Muscle layer of duodenum (tissue), 2 donors: Measurements from ENCODE around the gene GPR162.
"Not testable (repeated sequence)": the region's sequence is repeated elsewhere in the genome, so short reads cannot be mapped to it uniquely, and the experiment has no call there.

Experiments used
- H3K27ac ChIP-seq: one replicate; pipeline ENCODE4 v1.7.0; 2013; ENCODE audit warnings: mild to moderate bottlenecking, low read length
- H3K27me3 ChIP-seq: one replicate; pipeline ENCODE4 v1.7.0; 2013; ENCODE audit warnings: low read depth, mild to moderate bottlenecking, control low read depth, low read length
- H3K36me3 ChIP-seq, 2 donors: one replicate each; pipeline ENCODE4 v1.7.0; 2013; ENCODE audit warnings: low read length in 2 of 2, control low read depth in 1 of 2, mild to moderate bottlenecking in 1 of 2; ENCODE audit not compliant: insufficient read depth in 2 of 2, control insufficient read depth in 1 of 2
- H3K4me1 ChIP-seq, 2 donors: one replicate each; pipeline ENCODE4 v1.7.0; 2013; ENCODE audit warnings: low read length in 2 of 2, mild to moderate bottlenecking in 2 of 2, control low read depth in 1 of 2, moderate library complexity in 1 of 2; ENCODE audit not compliant: insufficient read depth in 2 of 2, control insufficient read depth in 1 of 2
- H3K4me3 ChIP-seq, 2 donors: one replicate each; pipeline ENCODE4 v1.7.0; 2013; ENCODE audit warnings: low read length in 2 of 2, low read depth in 1 of 2, mild to moderate bottlenecking in 1 of 2
- H3K9me3 ChIP-seq, 2 donors: one replicate each; pipeline ENCODE4 v1.7.0; 2013; ENCODE audit warnings: low read length in 2 of 2, control low read depth in 1 of 2, mild to moderate bottlenecking in 1 of 2; ENCODE audit not compliant: control insufficient read depth in 1 of 2
- donor health status: healthy.

GPR162 gene

GRCh38 chr12:6865307-6865706 lies 43.7 kb downstream of the GPR162 start:
- not testable (repeated sequence) for H3K27me3 ChIP-seq, H3K27ac ChIP-seq, H3K9me3 ChIP-seq, H3K4me3 ChIP-seq
- peaks cover 9 to 27% of the 10 kb centered on the region in 2 donors for H3K4me1 ChIP-seq
- peaks cover 42 to 59% of the 10 kb centered on the region in 2 donors for H3K36me3 ChIP-seq

GRCh38 chr12:6866163-6866919 lies 44.7 kb downstream of the GPR162 start:
- Histone ChIP-seq H3K4me3 (peak overlapping the region; percentile 55 to 81), H3K27me3 (no peaks in the 10 kb centered on the region), H3K36me3 (peaks cover 38 to 58% of the 10 kb centered on the region in 2 donors), H3K27ac (peak overlapping the region; percentile 82), H3K4me1 (peaks cover 10 to 31% of the 10 kb centered on the region in 2 donors), H3K9me3 (no peaks in the 10 kb centered on the region)

DNA sequence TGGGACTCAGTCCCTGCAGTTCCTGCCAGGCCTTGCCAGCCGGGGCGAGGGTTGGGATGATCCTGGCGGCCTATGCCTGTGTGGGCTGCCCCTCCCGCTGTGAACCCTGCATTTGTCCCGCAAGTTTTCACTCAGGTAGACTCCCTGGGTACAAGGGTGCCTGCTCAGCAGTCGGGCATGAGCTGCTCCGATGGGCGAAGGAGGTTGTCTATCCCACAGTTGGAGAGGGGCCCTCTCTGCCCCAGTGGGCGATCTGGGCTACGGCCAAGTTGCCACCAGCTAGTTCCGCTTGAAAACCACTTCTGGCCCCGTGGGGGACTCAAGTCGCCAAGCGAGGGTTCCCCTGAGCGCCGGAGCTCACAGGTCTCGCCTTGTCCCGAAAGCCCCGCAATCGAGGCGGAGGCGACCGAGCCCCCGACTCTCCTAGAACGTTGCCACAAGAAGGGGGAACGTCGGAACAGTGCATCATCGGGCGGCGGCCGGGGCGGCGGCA lies 45.3 kb downstream of the GPR162 start:
- peak overlapping the region; percentile 55 to 81 for H3K4me3 ChIP-seq
- H3K36me3 ChIP-seq, result peaks cover 32 to 52% of the 10 kb centered on the region in 2 donors
- no peaks in the 10 kb centered on the region for H3K9me3 ChIP-seq
- peak overlapping the region; percentile 82 for H3K27ac ChIP-seq
- H3K27me3 ChIP-seq, result no peaks in the 10 kb centered on the region
- peaks cover 16 to 37% of the 10 kb centered on the region in 2 donors for H3K4me1 ChIP-seq

GRCh38 chr12:6867413-6868210 lies 46.0 kb downstream of the GPR162 start, which contains the start of gene TPI1:
TSS of gene TPI1 (plus strand) at chr12:6867531. CDS start at chr12:6867567, 36 bp downstream.
- H3K36me3 ChIP-seq, result peaks cover 25 to 45% of the 10 kb centered on the region in 2 donors
- no peaks in the 10 kb centered on the region for H3K27me3 ChIP-seq
- peak within 1 kb of the TSS; percentile 81 to 84 for H3K4me3 ChIP-seq
- peaks cover 19 to 44% of the 10 kb centered on the region in 2 donors for H3K4me1 ChIP-seq
- peak within 1 kb of the TSS; percentile 93 for H3K27ac ChIP-seq
- H3K9me3 ChIP-seq, result no peaks in the 10 kb centered on the region

- H3K9me3 ChIP-seq, result no peaks in the 10 kb centered on the region
- peak overlapping the region; percentile 81 to 84 for H3K4me3 ChIP-seq
- H3K27ac ChIP-seq, result peak overlapping the region; percentile 93
- H3K4me1 ChIP-seq, result peaks cover 19 to 45% of the 10 kb centered on the region in 2 donors
- no peaks in the 10 kb centered on the region for H3K27me3 ChIP-seq
- H3K36me3 ChIP-seq, result peaks cover 19 to 37% of the 10 kb centered on the region in 2 donors
Measured at GRCh38 chr12:6868211-6869048, 46.8 kb downstream of the GPR162 start.

DNA sequence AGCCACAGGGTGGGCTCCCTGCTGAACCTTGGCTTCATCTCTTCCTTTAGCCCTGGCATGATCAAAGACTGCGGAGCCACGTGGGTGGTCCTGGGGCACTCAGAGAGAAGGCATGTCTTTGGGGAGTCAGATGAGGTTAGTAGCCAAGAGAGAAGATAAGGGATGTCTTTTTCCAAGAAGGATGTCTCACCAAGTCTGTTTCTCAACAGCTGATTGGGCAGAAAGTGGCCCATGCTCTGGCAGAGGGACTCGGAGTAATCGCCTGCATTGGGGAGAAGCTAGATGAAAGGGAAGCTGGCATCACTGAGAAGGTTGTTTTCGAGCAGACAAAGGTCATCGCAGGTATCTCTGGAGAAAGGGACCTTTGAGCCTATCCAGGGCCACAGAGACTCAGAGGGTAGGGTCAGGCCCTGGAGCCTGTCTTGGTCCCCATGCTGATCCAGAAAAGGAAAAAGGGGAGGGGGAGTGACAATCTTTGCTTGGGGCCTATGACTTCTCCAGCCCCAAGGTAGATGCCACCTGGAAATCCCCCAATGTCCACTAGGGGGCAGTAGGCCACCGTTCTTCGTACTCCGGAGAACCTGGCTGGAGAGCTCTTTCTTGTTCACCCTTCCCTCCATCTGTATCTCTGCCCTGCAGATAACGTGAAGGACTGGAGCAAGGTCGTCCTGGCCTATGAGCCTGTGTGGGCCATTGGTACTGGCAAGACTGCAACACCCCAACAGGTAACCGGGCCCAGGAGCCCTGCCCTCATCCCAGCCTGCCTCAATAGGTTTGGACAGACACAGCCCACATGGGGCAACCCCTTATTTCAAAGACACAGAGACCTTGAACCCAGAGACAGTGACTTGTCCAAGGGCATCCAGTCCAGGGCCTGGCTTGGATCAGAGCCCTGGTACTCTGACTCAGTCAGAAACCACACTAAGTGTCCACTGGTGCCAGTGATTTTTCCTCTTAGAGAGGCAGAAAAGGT lies 47.7 kb downstream of the GPR162 start:
- Histone ChIP-seq H3K4me3 (peak overlapping the region; percentile 81 to 84), H3K4me1 (peaks cover 19 to 47% of the 10 kb centered on the region in 2 donors)

DNA sequence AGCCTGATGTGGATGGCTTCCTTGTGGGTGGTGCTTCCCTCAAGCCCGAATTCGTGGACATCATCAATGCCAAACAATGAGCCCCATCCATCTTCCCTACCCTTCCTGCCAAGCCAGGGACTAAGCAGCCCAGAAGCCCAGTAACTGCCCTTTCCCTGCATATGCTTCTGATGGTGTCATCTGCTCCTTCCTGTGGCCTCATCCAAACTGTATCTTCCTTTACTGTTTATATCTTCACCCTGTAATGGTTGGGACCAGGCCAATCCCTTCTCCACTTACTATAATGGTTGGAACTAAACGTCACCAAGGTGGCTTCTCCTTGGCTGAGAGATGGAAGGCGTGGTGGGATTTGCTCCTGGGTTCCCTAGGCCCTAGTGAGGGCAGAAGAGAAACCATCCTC lies 48.7 kb downstream of the GPR162 start:
- H3K27ac ChIP-seq, result not testable (repeated sequence)
- peaks cover 19 to 48% of the 10 kb centered on the region in 2 donors for H3K4me1 ChIP-seq

More for the DNA sequence above, 47.7 kb downstream of the GPR162 start:
- no peaks in the 10 kb centered on the region for H3K9me3 ChIP-seq
- no peaks in the 10 kb centered on the region for H3K27me3 ChIP-seq
- peak overlapping the region; percentile 93 for H3K27ac ChIP-seq
- peaks cover 15 to 28% of the 10 kb centered on the region in 2 donors for H3K36me3 ChIP-seq

DNA sequence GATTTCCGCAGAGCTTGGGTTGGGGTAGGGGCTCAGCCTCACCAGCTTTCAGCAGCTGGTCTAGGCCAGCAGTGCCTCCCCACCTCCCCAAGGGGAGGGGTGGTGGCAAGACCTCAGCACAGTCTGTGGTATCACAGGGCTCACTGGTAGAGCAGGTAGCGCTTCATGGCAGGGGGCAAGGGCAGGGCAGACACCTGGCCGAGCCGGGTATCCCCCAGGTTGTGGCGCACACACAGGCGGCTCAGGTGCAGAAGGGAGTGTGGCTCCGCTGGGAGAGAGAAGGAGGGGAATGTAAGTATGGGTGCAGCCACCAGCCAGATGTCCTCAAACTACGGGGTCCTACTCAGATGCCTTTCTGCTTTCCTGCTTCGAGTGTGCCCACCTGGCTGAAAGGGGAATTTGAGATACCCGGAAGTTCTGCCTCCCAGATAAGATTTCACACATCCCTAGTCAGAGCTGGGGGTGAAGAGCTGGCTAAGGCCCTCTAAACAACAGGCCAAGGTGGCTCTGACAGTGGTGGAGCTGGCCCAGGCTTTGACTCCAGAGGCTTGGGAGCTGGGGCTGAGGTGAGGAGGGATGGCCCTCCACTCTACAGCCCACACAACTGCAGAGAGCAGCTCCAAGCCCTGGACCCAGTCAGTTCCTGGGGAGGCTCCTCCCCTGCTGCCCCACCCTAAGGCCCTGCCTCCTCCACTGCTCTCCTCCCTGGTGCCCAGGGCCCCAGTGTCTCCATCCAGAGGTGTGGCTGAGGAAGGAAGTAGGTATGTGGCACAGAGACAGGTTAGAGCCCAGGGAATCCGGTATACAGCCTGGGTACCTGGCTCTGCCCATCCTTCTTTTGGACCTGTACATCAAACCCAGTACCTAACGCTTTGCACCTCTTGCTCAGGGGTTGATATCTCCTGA lies 49.7 kb downstream of the GPR162 start:
- Histone ChIP-seq H3K4me3 (peak overlapping the region; percentile 86 to 97), H3K4me1 (peaks cover 19 to 48% of the 10 kb centered on the region in 2 donors), H3K9me3 (no peaks in the 10 kb centered on the region), H3K36me3 (peaks cover 10 to 11% of the 10 kb centered on the region in 2 donors), H3K27ac (no peak overlapping the region), H3K27me3 (no peaks in the 10 kb centered on the region)

More for the DNA sequence above, 48.7 kb downstream of the GPR162 start:
- not testable (repeated sequence) for H3K4me3 ChIP-seq, H3K27me3 ChIP-seq, H3K9me3 ChIP-seq
- H3K36me3 ChIP-seq, result peaks cover 15 to 19% of the 10 kb centered on the region in 2 donors
